ENCODE measurements around the gene TH. TPM values are rescaled to one million over a fixed set of nuclear protein-coding genes. Genes with fewer than 3 reads are reported as not detected.

The TH gene
- polyA plus RNA-seq, 1 of the 3 experiments (the other 2 are of a cell fraction): not detected

DNA sequence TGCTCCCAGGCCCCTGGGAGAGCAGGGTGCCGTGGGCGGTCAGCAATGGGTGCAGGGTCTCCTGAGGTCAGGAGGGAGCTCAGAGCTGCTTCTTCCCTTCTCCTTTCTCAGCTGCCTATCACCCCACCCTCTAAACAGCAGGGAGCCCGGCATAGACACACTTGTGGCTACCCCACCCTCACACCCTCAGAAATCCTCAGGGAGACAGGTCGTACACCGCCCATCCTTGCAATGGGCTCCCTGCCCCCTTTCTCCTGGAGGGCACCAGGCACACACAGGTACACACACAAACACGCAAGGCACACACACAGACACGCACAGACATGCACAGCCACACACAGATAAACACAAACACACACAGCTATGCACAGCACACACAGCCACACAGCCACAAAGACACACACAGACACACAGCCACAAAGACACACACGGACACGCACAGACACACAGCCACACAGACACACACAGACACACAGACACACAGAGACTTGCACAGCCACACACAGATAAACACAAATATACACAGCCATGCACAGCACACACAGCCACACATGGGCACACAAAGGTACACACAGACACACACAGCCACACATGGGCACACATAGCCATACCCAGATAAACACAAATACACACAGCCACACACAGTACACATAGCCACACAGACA is 44.9 kb upstream of the TH start:
- H3K4me2 ChIP-seq: no peak overlapping the region
- TF ChIP-seq EZH2phosphoT487 (IDR thresholded peaks at IDR 0.05; ENCODE audit: borderline replicate concordance, low read depth) (no peak), NFIC (IDR thresholded peaks at IDR 0.05; ENCODE audit: borderline replicate concordance) (no peak), RCOR1 (IDR thresholded peaks at IDR 0.05; ENCODE audit: low read length) (no peak), JUND (IDR thresholded peaks at IDR 0.05) (no peak), YY1 (IDR thresholded peaks at IDR 0.05; ENCODE audit: low read depth) (no peak), MEF2A (IDR thresholded peaks at IDR 0.05; ENCODE audit: borderline replicate concordance, low read depth) (no peak), FOXJ3 (CRISPR knock-in tag; IDR thresholded peaks at IDR 0.05) (no peak), RFX5 (IDR thresholded peaks at IDR 0.05; ENCODE audit: low read length) (no peak), NRF1 (IDR thresholded peaks at IDR 0.05; ENCODE audit: low read depth, low read length) (no peak), POLR2AphosphoS5 (IDR thresholded peaks at IDR 0.05; ENCODE audit: low read depth, low read length) (no peak), MXI1 (IDR thresholded peaks at IDR 0.05; ENCODE audit: low read depth, low read length) (no peak), TAF1 (IDR thresholded peaks at IDR 0.05; ENCODE audit: borderline replicate concordance, low read depth, low read length) (no peak), RXRA (IDR thresholded peaks at IDR 0.05; ENCODE audit: borderline replicate concordance, low read depth) (no peak)
- TF ChIP-seq, protein P1, sequence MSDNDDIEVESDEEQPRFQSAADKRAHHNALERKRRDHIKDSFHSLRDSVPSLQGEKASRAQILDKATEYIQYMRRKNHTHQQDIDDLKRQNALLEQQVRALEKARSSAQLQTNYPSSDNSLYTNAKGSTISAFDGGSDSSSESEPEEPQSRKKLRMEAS (IDR thresholded peaks at IDR 0.05; ENCODE audit: low read depth): no peak
- TF ChIP-seq, protein P2, sequence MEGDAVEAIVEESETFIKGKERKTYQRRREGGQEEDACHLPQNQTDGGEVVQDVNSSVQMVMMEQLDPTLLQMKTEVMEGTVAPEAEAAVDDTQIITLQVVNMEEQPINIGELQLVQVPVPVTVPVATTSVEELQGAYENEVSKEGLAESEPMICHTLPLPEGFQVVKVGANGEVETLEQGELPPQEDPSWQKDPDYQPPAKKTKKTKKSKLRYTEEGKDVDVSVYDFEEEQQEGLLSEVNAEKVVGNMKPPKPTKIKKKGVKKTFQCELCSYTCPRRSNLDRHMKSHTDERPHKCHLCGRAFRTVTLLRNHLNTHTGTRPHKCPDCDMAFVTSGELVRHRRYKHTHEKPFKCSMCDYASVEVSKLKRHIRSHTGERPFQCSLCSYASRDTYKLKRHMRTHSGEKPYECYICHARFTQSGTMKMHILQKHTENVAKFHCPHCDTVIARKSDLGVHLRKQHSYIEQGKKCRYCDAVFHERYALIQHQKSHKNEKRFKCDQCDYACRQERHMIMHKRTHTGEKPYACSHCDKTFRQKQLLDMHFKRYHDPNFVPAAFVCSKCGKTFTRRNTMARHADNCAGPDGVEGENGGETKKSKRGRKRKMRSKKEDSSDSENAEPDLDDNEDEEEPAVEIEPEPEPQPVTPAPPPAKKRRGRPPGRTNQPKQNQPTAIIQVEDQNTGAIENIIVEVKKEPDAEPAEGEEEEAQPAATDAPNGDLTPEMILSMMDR (IDR thresholded peaks at IDR 0.05): no peak
- TF ChIP-seq, protein P3, sequence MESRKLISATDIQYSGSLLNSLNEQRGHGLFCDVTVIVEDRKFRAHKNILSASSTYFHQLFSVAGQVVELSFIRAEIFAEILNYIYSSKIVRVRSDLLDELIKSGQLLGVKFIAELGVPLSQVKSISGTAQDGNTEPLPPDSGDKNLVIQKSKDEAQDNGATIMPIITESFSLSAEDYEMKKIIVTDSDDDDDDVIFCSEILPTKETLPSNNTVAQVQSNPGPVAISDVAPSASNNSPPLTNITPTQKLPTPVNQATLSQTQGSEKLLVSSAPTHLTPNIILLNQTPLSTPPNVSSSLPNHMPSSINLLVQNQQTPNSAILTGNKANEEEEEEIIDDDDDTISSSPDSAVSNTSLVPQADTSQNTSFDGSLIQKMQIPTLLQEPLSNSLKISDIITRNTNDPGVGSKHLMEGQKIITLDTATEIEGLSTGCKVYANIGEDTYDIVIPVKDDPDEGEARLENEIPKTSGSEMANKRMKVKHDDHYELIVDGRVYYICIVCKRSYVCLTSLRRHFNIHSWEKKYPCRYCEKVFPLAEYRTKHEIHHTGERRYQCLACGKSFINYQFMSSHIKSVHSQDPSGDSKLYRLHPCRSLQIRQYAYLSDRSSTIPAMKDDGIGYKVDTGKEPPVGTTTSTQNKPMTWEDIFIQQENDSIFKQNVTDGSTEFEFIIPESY (IDR thresholded peaks at IDR 0.05; ENCODE audit: borderline replicate concordance, low read depth): no peak
- TF ChIP-seq, protein P4, sequence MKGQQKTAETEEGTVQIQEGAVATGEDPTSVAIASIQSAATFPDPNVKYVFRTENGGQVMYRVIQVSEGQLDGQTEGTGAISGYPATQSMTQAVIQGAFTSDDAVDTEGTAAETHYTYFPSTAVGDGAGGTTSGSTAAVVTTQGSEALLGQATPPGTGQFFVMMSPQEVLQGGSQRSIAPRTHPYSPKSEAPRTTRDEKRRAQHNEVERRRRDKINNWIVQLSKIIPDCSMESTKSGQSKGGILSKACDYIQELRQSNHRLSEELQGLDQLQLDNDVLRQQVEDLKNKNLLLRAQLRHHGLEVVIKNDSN (IDR thresholded peaks at IDR 0.05; ENCODE audit: borderline replicate concordance, low read depth): no peak
- CTCF ChIA-PET: interaction anchor here (0.7 to 1.0 kb wide), 2 partner anchors 18 to 205 kb away, joined by 3 to 4 read pairs; no protein-coding TSS in a partner anchor
- H3K9ac ChIP-seq: no peak overlapping the region
- H3K4me3 ChIP-seq (ENCODE audit: low read depth in 2 of 2, low read length in 1 of 2): no peak overlapping the region
- H3K27me3 ChIP-seq (ENCODE audit: insufficient read depth): no peaks in the 10 kb centered on the region
- no peaks in the 10 kb centered on the region for H3K9me3 ChIP-seq
- no peaks in the 10 kb centered on the region for H3K36me3 ChIP-seq (replicated peaks in 1 of 2; ENCODE audit: control insufficient read depth in 1 of 2, insufficient read depth in 2 of 2, low read length in 1 of 2)
- POLR2A ChIA-PET: no interaction called here
- H4K20me1 ChIP-seq (ENCODE audit: insufficient read depth): no peaks in the 10 kb centered on the region
- H3K79me2 ChIP-seq (ENCODE audit: insufficient read depth): no peaks in the 10 kb centered on the region
- H3K27ac ChIP-seq (ENCODE audit: low read depth in 2 of 2, low read length in 1 of 2): no peak overlapping the region
- WGBS (ENCODE audit: low lambda C conversion rate): 45% methylated on average over 6 of the region's 9 CpGs
- H2AFZ ChIP-seq (ENCODE audit: low read depth): no peak overlapping the region
- peaks cover 0 to 7% of the 10 kb centered on the region in 2 experiments; a peak in 1 of 4 replicates for H3K4me1 ChIP-seq (ENCODE audit: control insufficient read depth in 1 of 2, insufficient read depth in 2 of 2, low read depth in 1 of 2, low read length in 1 of 2)
- DNase-seq: peak; percentile 22
- no peaks in the 10 kb centered on the region for H3K9me2 ChIP-seq
- H3F3A ChIP-seq (replicated peaks; ENCODE audit: insufficient read depth): no peaks in the 10 kb centered on the region
